Lung (tissue), 12 donors: ENCODE measurements around the gene NCBP2L. TPM values are rescaled to one million over a fixed set of nuclear protein-coding genes. Genes with fewer than 3 reads are reported as not detected.

Source experiments
- ATAC-seq: fragments of 200-7000 bp; cut with Tn5 transposase; one replicate; pipeline ENCODE4 v1.9.1; 2020; ENCODE audit warnings: moderate number of reproducible peaks; ENCODE audit not compliant: insufficient read depth, low FRiP score
- DNase-seq, 3 donors: peaks; one replicate each; pipeline ENCODE4 v3.0.0-alpha.2; 2013 to 2017
- H3K27ac ChIP-seq, 2 donors: one replicate each; pipeline ENCODE4 v1.5.1; 2013; ENCODE audit warnings: mild to moderate bottlenecking in 2 of 2, moderate library complexity in 2 of 2, control low read depth in 1 of 2, inconsistent platforms in 1 of 2, low read depth in 1 of 2, low read length in 1 of 2
- H3K27me3 ChIP-seq, 3 donors: one replicate each; pipeline ENCODE4 v1.5.1; 2013; ENCODE audit warnings: low read length in 2 of 3; ENCODE audit not compliant: control insufficient read depth in 3 of 3, insufficient read depth in 3 of 3
- H3K36me3 ChIP-seq, 4 donors: one replicate each; pipeline ENCODE4 v1.5.1; 2013; ENCODE audit warnings: low read length in 4 of 4, mild to moderate bottlenecking in 1 of 4, moderate library complexity in 1 of 4; ENCODE audit not compliant: control insufficient read depth in 4 of 4, insufficient read depth in 4 of 4
- H3K4me1 ChIP-seq, 5 donors: one replicate each; pipeline ENCODE4 v1.5.1; 2013; ENCODE audit warnings: low read length in 5 of 5, mild to moderate bottlenecking in 2 of 5, moderate library complexity in 1 of 5; ENCODE audit not compliant: control insufficient read depth in 5 of 5, insufficient read depth in 5 of 5
- H3K4me3 ChIP-seq: one replicate; pipeline ENCODE4 v1.5.1; 2013; ENCODE audit warnings: mild to moderate bottlenecking, control low read depth, moderate library complexity
- H3K9ac ChIP-seq, 2 donors: one replicate each; pipeline ENCODE4 v1.5.1; 2013; ENCODE audit warnings: low read length in 2 of 2, control low read depth in 1 of 2; ENCODE audit not compliant: insufficient read depth in 1 of 2
- H3K9me3 ChIP-seq, 4 donors: one replicate each; pipeline ENCODE4 v1.5.1; 2013; ENCODE audit warnings: low read length in 3 of 4, mild to moderate bottlenecking in 1 of 4, moderate library complexity in 1 of 4; ENCODE audit not compliant: control insufficient read depth in 4 of 4, insufficient read depth in 3 of 4
- CTCF ChIP-seq: IDR thresholded peaks from 2 replicates; pipeline ENCODE4 v1.5.1; 2012; ENCODE audit warnings: mild to moderate bottlenecking; ENCODE audit errors: control extremely low read depth, extremely low read depth
- WGBS, 2 donors: extraction: QIAGEN DNeasy Blood & Tissue Kit; methylation state at CpG; one replicate each; pipeline ENCODE4 v1.1.7; 2013; 5-methylcytosine and 5-hydroxymethylcytosine counted together
- polyA plus RNA-seq, 2 donors: library from polyadenylated mRNA; stranded (reverse); fragments of 200-250 nt; gene quantifications; one replicate each; pipeline ENCODE4 v1.2.1, GENCODE V29; 2013
- total RNA-seq, 2 donors: library from RNA; depleted of rRNA in 1 of 2; stranded (reverse); fragments of >200 nt in 1 of 2; gene quantifications; one replicate each; pipeline ENCODE4 v1.2.1, GENCODE V29; 2014 to 2021
- donor health status: control.
- donor health status: control.
- donor health status: Bipolar disorder and iron deficiency.
- donor health status: healthy.
- donor health status: DM: yes; HTN: yes; CAD: no.

Gene NCBP2L
- total and polyA plus RNA-seq, 4 donors = 0.03 to 0.12 (median 0.10) TPM

GRCh38 chrX:107768051-107768450 is 9.5 kb upstream of the NCBP2L start:
- H3K9me3 ChIP-seq = no peaks in the 10 kb centered on the region
- no peak overlapping the region for H3K4me3 ChIP-seq
- H3K36me3 ChIP-seq = no peaks in the 10 kb centered on the region
- H3K27me3 ChIP-seq = peaks cover 0 to 33% (median 16%) of the 10 kb centered on the region in 3 donors
- peaks cover 1 to 5% (median 4%) of the 10 kb centered on the region in 5 donors for H3K4me1 ChIP-seq
- DNase-seq = no peak
- ATAC-seq = no peak
- H3K9ac ChIP-seq = no peak overlapping the region
- H3K27ac ChIP-seq = no peak overlapping the region
- WGBS, 2 donors = 72 to 91% methylated on average over 3 of the region's 3 CpGs
- no peak for TF ChIP-seq CTCF

GRCh38 chrX:107769581-107770317 is 7.8 kb upstream of the NCBP2L start:
- no peak overlapping the region for H3K27ac ChIP-seq
- 86 to 96% methylated on average over 7 of the region's 7 CpGs for WGBS, 2 donors
- ATAC-seq (no peak), DNase-seq (no peak)
- TF ChIP-seq CTCF = no peak
- peaks cover 0 to 25% (median 16%) of the 10 kb centered on the region in 3 donors for H3K27me3 ChIP-seq
- H3K36me3 ChIP-seq = no peaks in the 10 kb centered on the region
- peaks cover 0 to 6% (median 4%) of the 10 kb centered on the region in 5 donors for H3K4me1 ChIP-seq
- no peak overlapping the region for H3K9ac ChIP-seq
- no peaks in the 10 kb centered on the region for H3K9me3 ChIP-seq
- no peak overlapping the region for H3K4me3 ChIP-seq

DNA sequence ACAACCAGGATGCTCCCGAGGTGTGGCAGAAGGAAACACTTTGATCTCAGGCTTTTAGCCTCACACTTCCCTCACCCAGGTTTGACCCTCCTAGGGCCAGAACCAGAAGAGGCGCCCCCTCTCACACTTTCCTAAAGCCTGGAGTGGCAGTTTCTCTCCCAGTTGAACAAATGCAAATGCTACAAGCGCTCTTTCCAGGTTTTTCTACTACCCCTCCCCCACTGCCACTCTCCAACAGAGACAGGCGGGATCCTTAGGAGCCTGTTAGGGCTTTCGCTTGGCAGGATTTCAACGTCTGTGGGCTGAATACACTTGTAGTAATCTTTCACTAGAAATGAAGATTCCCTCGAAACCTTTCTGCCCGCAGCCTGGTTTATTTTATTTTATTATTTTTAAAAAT is 4.3 kb upstream of the NCBP2L start:
- no peaks in the 10 kb centered on the region for H3K36me3 ChIP-seq
- peaks cover 0 to 24% (median 9%) of the 10 kb centered on the region in 3 donors for H3K27me3 ChIP-seq
- no peak overlapping the region for H3K27ac ChIP-seq

More for the DNA sequence above, 4.3 kb upstream of the NCBP2L start:
- Histone ChIP-seq H3K4me3 (no peak overlapping the region), H3K9me3 (peaks cover 0 to 5% (median 0%) of the 10 kb centered on the region in 4 donors), H3K9ac (no peak overlapping the region), H3K4me1 (peaks cover 0 to 12% (median 0%) of the 10 kb centered on the region in 5 donors)
- ATAC-seq (no peak), DNase-seq (peak in 2 of 3 donors; percentile 24 to 51)
- TF ChIP-seq CTCF = no peak
- WGBS, 2 donors = 60 to 83% methylated on average over 8 of the region's 8 CpGs
